HepG2 (cell line): ENCODE results near the gene RAB5B. TPM values are rescaled to one million over a fixed set of nuclear protein-coding genes. Genes with fewer than 3 reads are reported as not detected.

ENCODE experiments used
- ARNT2 ChIP-seq: sonication (generic); formaldehyde crosslinking; IDR thresholded peaks from 2 replicates; pipeline ENCODE4 v1.8.0; 2022; ENCODE audit warnings: mild to moderate bottlenecking, low read depth, missing genetic modification reagents, moderate library complexity
- ETV5 ChIP-seq: IDR thresholded peaks from 2 replicates; pipeline ENCODE4 v1.6.1; 2018; ENCODE audit warnings: missing biosample characterization, missing genetic modification reagents, inconsistent platforms, borderline replicate concordance
- HCFC1 ChIP-seq: fragments of 150-350 bp; IDR thresholded peaks from 2 replicates; pipeline ENCODE4 v1.6.1; 2014; ENCODE audit warnings: low read depth, low read length
- KLF9 ChIP-seq: IDR thresholded peaks from 2 replicates; pipeline ENCODE4 v1.6.1; 2016; ENCODE audit warnings: low read depth
- POGZ ChIP-seq: sonication (generic); formaldehyde crosslinking; IDR thresholded peaks from 2 replicates; pipeline ENCODE4 v1.4.0; 2020; ENCODE audit warnings: mild to moderate bottlenecking, missing genetic modification reagents
- SP5 ChIP-seq: IDR thresholded peaks from 2 replicates; pipeline ENCODE4 v1.6.1; 2016; ENCODE audit warnings: low read depth, borderline replicate concordance
- SUZ12 ChIP-seq: fragments of 150-350 bp; IDR thresholded peaks from 2 replicates; pipeline ENCODE4 v1.6.1; 2014; ENCODE audit warnings: low read depth, low read length
- ZBTB40 ChIP-seq, 2 experiments: fragments of 450-650 bp in 1 of 2; sonication (generic) in 1 of 2; formaldehyde crosslinking in 1 of 2; IDR thresholded peaks; 2 replicates each; pipeline versions ENCODE4 v1.6.1 to v1.8.0; 2016 to 2022; ENCODE audit warnings: antibody characterized with exemption in 1 of 2, mild to moderate bottlenecking in 1 of 2, missing genetic modification reagents in 1 of 2
- ZKSCAN8 ChIP-seq: IDR thresholded peaks from 2 replicates; pipeline ENCODE4 v1.6.1; 2016; ENCODE audit warnings: borderline replicate concordance, missing genetic modification reagents, missing compliant biosample characterization
- ZNF3 ChIP-seq: IDR thresholded peaks from 2 replicates; pipeline ENCODE4 v1.7.0; 2017; ENCODE audit warnings: inconsistent platforms
- ZNF331 ChIP-seq: sonication (generic); formaldehyde crosslinking; IDR thresholded peaks from 2 replicates; pipeline ENCODE4 v1.4.0; 2020; ENCODE audit warnings: missing genetic modification reagents
- ZNF333 ChIP-seq: sonication (generic); formaldehyde crosslinking; IDR thresholded peaks from 2 replicates; pipeline ENCODE4 v1.4.0; 2020; ENCODE audit warnings: mild to moderate bottlenecking, missing genetic modification reagents, borderline replicate concordance
- ZNF446 ChIP-seq: sonication (generic); formaldehyde crosslinking; IDR thresholded peaks from 2 replicates; pipeline ENCODE4 v1.5.0; 2020; ENCODE audit warnings: mild to moderate bottlenecking, missing genetic modification reagents
- ZNF543 ChIP-seq: sonication (generic); formaldehyde crosslinking; IDR thresholded peaks from 2 replicates; pipeline ENCODE4 v1.4.0; 2020; ENCODE audit warnings: mild to moderate bottlenecking, missing genetic modification reagents
- ZNF7 ChIP-seq: IDR thresholded peaks from 2 replicates; pipeline ENCODE4 v1.6.1; 2016; ENCODE audit warnings: missing biosample characterization, missing genetic modification reagents
- ZNF75D ChIP-seq: sonication (generic); formaldehyde crosslinking; IDR thresholded peaks from 2 replicates; pipeline ENCODE4 v1.8.1; 2023; ENCODE audit warnings: missing genetic modification reagents, mild to moderate bottlenecking, borderline replicate concordance
- ZNF781 ChIP-seq: sonication (generic); formaldehyde crosslinking; IDR thresholded peaks from 2 replicates; pipeline ENCODE4 v1.5.1; 2020; ENCODE audit warnings: borderline replicate concordance, mild to moderate bottlenecking, missing genetic modification reagents; ENCODE audit errors: not compliant biosample characterization
- polyA plus RNA-seq, 8 experiments: library from polyadenylated mRNA; depleted of rRNA in 3 of 8; stranded (reverse) in 7 of 8; unstranded in 1 of 8; fragments of >200 nt; fragmentation: Illumina TruSeq in 4 of 8; extraction: Trizol in 4 of 8; gene quantifications; 2 replicates each; pipeline versions ENCODE4 v1.2.1 to v1.2.3, GENCODE V29; 2011 to 2016; ENCODE audit warnings: low read depth in 4 of 8, missing spikeins in 1 of 8, mixed read lengths in 1 of 8; ENCODE audit not compliant: insufficient read depth in 1 of 8
- total RNA-seq, 5 experiments: library from RNA; depleted of rRNA; stranded (reverse); fragments of >200 nt; fragmentation: Illumina TruSeq; extraction: Trizol; gene quantifications; 2 replicates each; pipeline ENCODE4 v1.2.3, GENCODE V29; 2016; ENCODE audit warnings: low read depth in 1 of 5
- TF ChIP-seq, protein P1 (sequence below): sonication (generic); formaldehyde crosslinking; IDR thresholded peaks from 2 replicates; pipeline ENCODE4 v1.4.0; 2020; ENCODE audit warnings: missing genetic modification reagents
- TF ChIP-seq, protein P2 (sequence below): sonication (generic); formaldehyde crosslinking; IDR thresholded peaks from 2 replicates; pipeline ENCODE4 v1.4.0; 2020; ENCODE audit warnings: missing genetic modification reagents

The RAB5B gene
- total and polyA plus RNA-seq, 2 of the 13 experiments (the other 11 are each of a cell fraction or from before 2014, with no cell fraction given), result 26.0 to 68.3 TPM

- TF ChIP-seq ZBTB40 (IDR thresholded peaks at IDR 0.05) (no peak), ZBTB40 (CRISPR knock-in tag; IDR thresholded peaks at IDR 0.05) (no peak), POGZ (CRISPR knock-in tag) (no peak), ARNT2 (no peak), ZNF75D (CRISPR knock-in tag) (no peak), ZKSCAN8 (CRISPR knock-in tag) (no peak), ZNF331 (CRISPR knock-in tag) (peak; percentile 57; the same call in 1 of the 2 replicates), ZNF333 (no peak), ZNF543 (CRISPR knock-in tag) (no peak), SUZ12 (no peak), KLF9 (CRISPR knock-in tag) (no peak), ZNF7 (CRISPR knock-in tag) (no peak), ZNF781 (CRISPR knock-in tag) (no peak), HCFC1 (no peak), ZNF3 (CRISPR knock-in tag) (no peak), ZNF446 (no peak), SP5 (0 out of 2 replicates have a peak, but pooled peaks have one; percentile 53), ETV5 (CRISPR knock-in tag) (peak; percentile 63; the same call in 1 of the 2 replicates)
- TF ChIP-seq, protein P1, sequence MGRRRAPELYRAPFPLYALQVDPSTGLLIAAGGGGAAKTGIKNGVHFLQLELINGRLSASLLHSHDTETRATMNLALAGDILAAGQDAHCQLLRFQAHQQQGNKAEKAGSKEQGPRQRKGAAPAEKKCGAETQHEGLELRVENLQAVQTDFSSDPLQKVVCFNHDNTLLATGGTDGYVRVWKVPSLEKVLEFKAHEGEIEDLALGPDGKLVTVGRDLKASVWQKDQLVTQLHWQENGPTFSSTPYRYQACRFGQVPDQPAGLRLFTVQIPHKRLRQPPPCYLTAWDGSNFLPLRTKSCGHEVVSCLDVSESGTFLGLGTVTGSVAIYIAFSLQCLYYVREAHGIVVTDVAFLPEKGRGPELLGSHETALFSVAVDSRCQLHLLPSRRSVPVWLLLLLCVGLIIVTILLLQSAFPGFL (CRISPR knock-in tag), result no peak
- TF ChIP-seq, protein P2, sequence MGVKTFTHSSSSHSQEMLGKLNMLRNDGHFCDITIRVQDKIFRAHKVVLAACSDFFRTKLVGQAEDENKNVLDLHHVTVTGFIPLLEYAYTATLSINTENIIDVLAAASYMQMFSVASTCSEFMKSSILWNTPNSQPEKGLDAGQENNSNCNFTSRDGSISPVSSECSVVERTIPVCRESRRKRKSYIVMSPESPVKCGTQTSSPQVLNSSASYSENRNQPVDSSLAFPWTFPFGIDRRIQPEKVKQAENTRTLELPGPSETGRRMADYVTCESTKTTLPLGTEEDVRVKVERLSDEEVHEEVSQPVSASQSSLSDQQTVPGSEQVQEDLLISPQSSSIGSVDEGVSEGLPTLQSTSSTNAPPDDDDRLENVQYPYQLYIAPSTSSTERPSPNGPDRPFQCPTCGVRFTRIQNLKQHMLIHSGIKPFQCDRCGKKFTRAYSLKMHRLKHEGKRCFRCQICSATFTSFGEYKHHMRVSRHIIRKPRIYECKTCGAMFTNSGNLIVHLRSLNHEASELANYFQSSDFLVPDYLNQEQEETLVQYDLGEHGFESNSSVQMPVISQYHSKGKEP, result no peak
Observed at GRCh38 chr12:56010111-56010570, 36.3 kb downstream of the RAB5B start (continued).
